Skeletal muscle tissue (tissue), 4 donors: ENCODE data around the gene CSF2RB. TPM values are rescaled to one million over a fixed set of nuclear protein-coding genes. Genes with fewer than 3 reads are reported as not detected.

Experiments
- H3K27ac ChIP-seq: one replicate; pipeline ENCODE4 v1.7.0; 2013; ENCODE audit warnings: mild to moderate bottlenecking, low read depth, low read length, inconsistent platforms
- H3K27me3 ChIP-seq, 3 donors: one replicate each; pipeline ENCODE4 v1.7.0; 2013; ENCODE audit warnings: low read length in 3 of 3; ENCODE audit not compliant: control insufficient read depth in 3 of 3, insufficient read depth in 3 of 3
- H3K36me3 ChIP-seq, 3 donors: one replicate each; pipeline ENCODE4 v1.7.0; 2013; ENCODE audit warnings: low read length in 3 of 3; ENCODE audit not compliant: control insufficient read depth in 3 of 3, insufficient read depth in 3 of 3
- H3K4me1 ChIP-seq, 3 donors: one replicate each; pipeline ENCODE4 v1.7.0; 2013; ENCODE audit warnings: low read length in 3 of 3, mild to moderate bottlenecking in 3 of 3; ENCODE audit not compliant: control insufficient read depth in 3 of 3, insufficient read depth in 3 of 3
- H3K4me3 ChIP-seq, 3 donors: one replicate each; pipeline ENCODE4 v1.7.0; 2013; ENCODE audit warnings: low read length in 3 of 3
- H3K9ac ChIP-seq, 3 donors: one replicate each; pipeline ENCODE4 v1.7.0; 2013; ENCODE audit warnings: low read length in 3 of 3, mild to moderate bottlenecking in 3 of 3, moderate library complexity in 2 of 3, low read depth in 1 of 3
- H3K9me3 ChIP-seq, 3 donors: one replicate each; pipeline ENCODE4 v1.7.0; 2013; ENCODE audit warnings: low read length in 3 of 3; ENCODE audit not compliant: control insufficient read depth in 3 of 3
- total RNA-seq: library from RNA; depleted of rRNA; stranded (reverse); fragments of >200 nt; gene quantifications from one replicate; pipeline ENCODE4 v1.2.3, GENCODE V29; 2014
- donor health status: Osteomylitis.

Gene CSF2RB
- total RNA-seq, 1 donor from 2014 or later: 2.6 TPM

GRCh38 chr22:36942556-36942955 lies 29.1 kb downstream of the CSF2RB start:
- Histone ChIP-seq H3K9ac (no peak overlapping the region), H3K27ac (no peak overlapping the region), H3K9me3 (no peaks in the 10 kb centered on the region), H3K36me3 (no peaks in the 10 kb centered on the region), H3K27me3 (peaks cover 4 to 18% (median 5%) of the 10 kb centered on the region in 3 donors), H3K4me3 (no peak overlapping the region), H3K4me1 (no peaks in the 10 kb centered on the region)

- no peak overlapping the region for H3K4me3 ChIP-seq
- no peak overlapping the region for H3K27ac ChIP-seq
- peaks cover 4 to 9% (median 7%) of the 10 kb centered on the region in 3 donors for H3K27me3 ChIP-seq
- H3K9ac ChIP-seq: no peak overlapping the region
- no peaks in the 10 kb centered on the region for H3K36me3 ChIP-seq
- no peaks in the 10 kb centered on the region for H3K9me3 ChIP-seq
- no peaks in the 10 kb centered on the region for H3K4me1 ChIP-seq
Observed at GRCh38 chr22:36946421-36947158, 33.2 kb downstream of the CSF2RB start.

GRCh38 chr22:36948273-36949225 lies 35.1 kb downstream of the CSF2RB start:
- peaks cover 0 to 15% (median 7%) of the 10 kb centered on the region in 3 donors for H3K27me3 ChIP-seq
- H3K27ac ChIP-seq: no peak overlapping the region

GRCh38 chr22:36950797-36951590 lies 37.6 kb downstream of the CSF2RB start:
- Histone ChIP-seq H3K36me3 (no peaks in the 10 kb centered on the region), H3K4me1 (no peaks in the 10 kb centered on the region), H3K27me3 (peaks cover 5 to 20% (median 16%) of the 10 kb centered on the region in 3 donors), H3K27ac (no peak overlapping the region), H3K9ac (no peak overlapping the region), H3K9me3 (no peaks in the 10 kb centered on the region), H3K4me3 (no peak overlapping the region)

More at GRCh38 chr22:36948273-36949225, 35.1 kb downstream of the CSF2RB start:
- H3K9ac ChIP-seq: no peak overlapping the region
- H3K9me3 ChIP-seq: no peaks in the 10 kb centered on the region
- H3K36me3 ChIP-seq: no peaks in the 10 kb centered on the region
- H3K4me1 ChIP-seq: no peaks in the 10 kb centered on the region
- H3K4me3 ChIP-seq: no peak overlapping the region

GRCh38 chr22:36951746-36952145 lies 38.3 kb downstream of the CSF2RB start:
- no peak overlapping the region for H3K9ac ChIP-seq
- no peaks in the 10 kb centered on the region for H3K9me3 ChIP-seq
- peaks cover 5 to 20% (median 16%) of the 10 kb centered on the region in 3 donors for H3K27me3 ChIP-seq
- H3K4me1 ChIP-seq: no peaks in the 10 kb centered on the region
- no peak overlapping the region for H3K4me3 ChIP-seq
- H3K36me3 ChIP-seq: no peaks in the 10 kb centered on the region
- no peak overlapping the region for H3K27ac ChIP-seq

GRCh38 chr22:36953239-36954080 lies 40.0 kb downstream of the CSF2RB start:
- Histone ChIP-seq H3K9ac (no peak overlapping the region), H3K27ac (no peak overlapping the region), H3K4me1 (no peaks in the 10 kb centered on the region), H3K4me3 (no peak overlapping the region), H3K27me3 (peaks cover 5 to 20% (median 17%) of the 10 kb centered on the region in 3 donors), H3K9me3 (no peaks in the 10 kb centered on the region), H3K36me3 (no peaks in the 10 kb centered on the region)

GRCh38 chr22:36954251-36955014 lies 41.0 kb downstream of the CSF2RB start:
- H3K4me3 ChIP-seq: no peak overlapping the region
- no peaks in the 10 kb centered on the region for H3K9me3 ChIP-seq
- H3K36me3 ChIP-seq: no peaks in the 10 kb centered on the region
- peaks cover 6 to 25% (median 23%) of the 10 kb centered on the region in 3 donors for H3K27me3 ChIP-seq
- H3K4me1 ChIP-seq: no peaks in the 10 kb centered on the region
- H3K27ac ChIP-seq: no peak overlapping the region
- no peak overlapping the region for H3K9ac ChIP-seq

- Histone ChIP-seq H3K4me3 (no peak overlapping the region), H3K4me1 (no peaks in the 10 kb centered on the region), H3K9me3 (no peaks in the 10 kb centered on the region), H3K27me3 (peaks cover 17 to 35% (median 22%) of the 10 kb centered on the region in 3 donors), H3K9ac (no peak overlapping the region), H3K27ac (no peak overlapping the region), H3K36me3 (no peaks in the 10 kb centered on the region)
Observed at GRCh38 chr22:36955691-36956090, 42.3 kb downstream of the CSF2RB start.
